Fibroblast of pulmonary artery (primary cell): Measurements from ENCODE around the gene AKT1S1.

Experiments used
- DNase-seq: peaks from one replicate; pipeline ENCODE4 v3.0.0-alpha.2; 2010; ENCODE audit warnings: low read depth
- H3K4me3 ChIP-seq: replicated peaks from 2 replicates; pipeline ENCODE4 v1.5.1; 2011; ENCODE audit warnings: low read depth, mild to moderate bottlenecking, control low read depth, low read length, moderate library complexity
- TF ChIP-seq, protein P1 (sequence below): IDR thresholded peaks from 2 replicates; pipeline ENCODE4 v1.5.1; 2011; ENCODE audit warnings: mild to moderate bottlenecking, control low read depth, low read length, inconsistent platforms; ENCODE audit errors: missing control alignments

AKT1S1 gene

GRCh38 chr19:49863254-49863934 lies 13.8 kb downstream of the AKT1S1 start:
- no peak overlapping the region for H3K4me3 ChIP-seq
- TF ChIP-seq, protein P1, sequence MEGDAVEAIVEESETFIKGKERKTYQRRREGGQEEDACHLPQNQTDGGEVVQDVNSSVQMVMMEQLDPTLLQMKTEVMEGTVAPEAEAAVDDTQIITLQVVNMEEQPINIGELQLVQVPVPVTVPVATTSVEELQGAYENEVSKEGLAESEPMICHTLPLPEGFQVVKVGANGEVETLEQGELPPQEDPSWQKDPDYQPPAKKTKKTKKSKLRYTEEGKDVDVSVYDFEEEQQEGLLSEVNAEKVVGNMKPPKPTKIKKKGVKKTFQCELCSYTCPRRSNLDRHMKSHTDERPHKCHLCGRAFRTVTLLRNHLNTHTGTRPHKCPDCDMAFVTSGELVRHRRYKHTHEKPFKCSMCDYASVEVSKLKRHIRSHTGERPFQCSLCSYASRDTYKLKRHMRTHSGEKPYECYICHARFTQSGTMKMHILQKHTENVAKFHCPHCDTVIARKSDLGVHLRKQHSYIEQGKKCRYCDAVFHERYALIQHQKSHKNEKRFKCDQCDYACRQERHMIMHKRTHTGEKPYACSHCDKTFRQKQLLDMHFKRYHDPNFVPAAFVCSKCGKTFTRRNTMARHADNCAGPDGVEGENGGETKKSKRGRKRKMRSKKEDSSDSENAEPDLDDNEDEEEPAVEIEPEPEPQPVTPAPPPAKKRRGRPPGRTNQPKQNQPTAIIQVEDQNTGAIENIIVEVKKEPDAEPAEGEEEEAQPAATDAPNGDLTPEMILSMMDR = no peak

DNA sequence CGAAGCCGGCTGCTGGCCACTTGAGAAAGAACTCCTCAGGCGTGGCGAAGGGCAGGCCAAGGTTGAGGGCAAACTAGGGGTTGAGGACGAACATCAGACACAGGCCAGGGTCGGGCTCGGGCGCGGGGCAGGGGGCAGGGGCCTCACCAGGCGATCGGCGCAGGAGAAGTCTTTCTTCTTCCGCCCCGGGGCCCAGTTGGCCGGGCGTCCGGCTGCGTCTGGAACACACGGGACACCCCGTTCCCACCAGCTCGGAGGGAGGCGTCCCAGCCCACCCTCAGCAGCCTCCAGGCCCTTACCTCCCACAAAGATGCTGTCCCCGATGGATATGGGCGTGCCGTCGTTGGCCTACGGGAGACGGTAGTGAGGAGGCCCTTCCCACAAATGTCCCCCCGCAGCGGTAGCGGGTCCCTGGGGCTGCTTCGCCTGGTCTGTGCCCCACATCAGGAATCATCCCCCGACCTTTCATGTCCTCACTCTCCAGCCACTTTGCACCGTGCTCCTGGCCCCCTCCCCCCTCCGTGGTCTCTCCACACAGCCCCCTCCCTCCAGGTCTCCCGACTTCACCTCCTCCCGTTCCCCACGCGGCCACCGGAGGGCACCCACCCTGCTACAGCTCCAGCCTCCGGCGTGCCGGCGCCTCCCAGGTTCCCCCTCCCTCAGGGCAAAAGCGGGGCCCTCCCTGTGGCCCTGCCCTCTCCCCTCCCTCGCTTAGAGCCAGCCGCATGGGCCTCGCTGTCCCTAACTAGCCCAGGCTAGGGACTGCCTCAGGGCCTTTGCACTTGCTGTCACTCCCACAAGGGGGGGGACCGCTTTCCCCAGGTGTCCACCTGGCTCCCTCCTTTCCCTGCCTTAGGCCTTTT lies 14.5 kb downstream of the AKT1S1 start:
- no peak for DNase-seq
- H3K4me3 ChIP-seq = no peak overlapping the region
- TF ChIP-seq, protein P1 = no peak

More at GRCh38 chr19:49863254-49863934, 13.8 kb downstream of the AKT1S1 start:
- no peak for DNase-seq

- TF ChIP-seq, protein P1 = no peak
- no peak overlapping the region for H3K4me3 ChIP-seq
- DNase-seq = no peak
Measured at GRCh38 chr19:49861541-49862378, 15.4 kb downstream of the AKT1S1 start.

- TF ChIP-seq, protein P1 = no peak
- no peak overlapping the region for H3K4me3 ChIP-seq
- DNase-seq = no peak
Measured at GRCh38 chr19:49861107-49861506, 16.0 kb downstream of the AKT1S1 start.

DNA sequence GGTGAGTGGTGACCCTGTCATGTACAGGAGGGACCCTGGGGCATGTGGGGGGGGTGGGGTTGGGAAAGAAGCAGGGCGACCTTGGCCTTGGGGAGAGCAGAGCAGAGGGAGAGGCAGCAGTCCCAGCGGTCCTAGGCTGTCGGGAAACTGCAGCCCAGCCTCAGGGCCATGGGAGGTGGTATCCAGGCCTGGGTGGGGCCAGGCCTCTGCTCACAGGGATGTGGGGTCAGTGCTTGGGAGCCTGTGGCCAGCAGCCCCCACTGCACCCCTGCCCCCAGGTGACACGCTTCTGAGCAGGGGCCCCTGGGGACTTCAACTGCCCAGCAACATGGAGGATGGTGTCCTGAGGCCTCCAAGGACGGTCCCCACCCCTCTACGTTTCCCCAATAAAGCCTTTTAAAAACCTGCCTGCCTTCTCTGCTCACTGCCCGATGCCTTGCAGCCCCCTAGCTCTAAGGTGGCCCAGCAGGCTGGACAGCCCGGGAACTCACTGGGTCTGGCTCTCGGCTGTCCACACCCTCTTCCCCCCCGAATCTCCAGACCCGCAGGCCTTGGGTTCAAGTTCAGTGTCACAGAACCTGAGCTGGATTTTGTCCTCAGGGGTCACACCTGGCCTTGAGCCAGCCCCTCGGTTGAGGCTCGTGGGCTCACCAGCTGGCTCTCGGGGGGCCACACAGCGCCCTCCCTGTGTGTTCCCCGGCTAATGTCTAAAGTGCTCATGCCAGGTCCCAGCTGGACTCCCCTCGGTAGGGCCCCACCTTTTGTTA lies 16.6 kb downstream of the AKT1S1 start:
- H3K4me3 ChIP-seq = no peak overlapping the region
- TF ChIP-seq, protein P1 = no peak

GRCh38 chr19:49859682-49860335 lies 17.3 kb downstream of the AKT1S1 start:
- no peak overlapping the region for H3K4me3 ChIP-seq
- DNase-seq = no peak
- TF ChIP-seq, protein P1 = no peak

More for the DNA sequence above, 16.6 kb downstream of the AKT1S1 start:
- no peak for DNase-seq
